Embryonic facial prominence (tissue), 1 donor: ENCODE data around the gene ALG2.
"Not testable (repeated sequence)": the region's sequence is repeated elsewhere in the genome, so short reads cannot be mapped to it uniquely, and the experiment has no call there.

Experiments used
- DNase-seq: peaks from one replicate; pipeline ENCODE4 v3.0.0-alpha.2; 2016; ENCODE audit errors: extremely low spot score

ALG2 gene

GRCh38 chr9:99237849-99238248 lies 16.1 kb upstream of the ALG2 start:
- DNase-seq: not testable (repeated sequence)

- DNase-seq: no peak
Observed at GRCh38 chr9:99237356-99237755, 15.6 kb upstream of the ALG2 start.

- DNase-seq: no peak
Observed at GRCh38 chr9:99235926-99236634, 14.3 kb upstream of the ALG2 start.

- no peak for DNase-seq
Observed at GRCh38 chr9:99235069-99235468, 13.3 kb upstream of the ALG2 start.

GRCh38 chr9:99234618-99235017 lies 12.9 kb upstream of the ALG2 start:
- no peak for DNase-seq

- DNase-seq: no peak
Observed at GRCh38 chr9:99231711-99232110, 10.0 kb upstream of the ALG2 start.

- DNase-seq: no peak
Observed at GRCh38 chr9:99230206-99230605, 8.5 kb upstream of the ALG2 start.

GRCh38 chr9:99226054-99226453 lies 4.3 kb upstream of the ALG2 start:
- DNase-seq: no peak

- no peak for DNase-seq
Observed at GRCh38 chr9:99224445-99224844, 2.7 kb upstream of the ALG2 start.

- no peak for DNase-seq
Observed at GRCh38 chr9:99222416-99223270, 901 bp upstream of the ALG2 start.

GRCh38 chr9:99221266-99221620 lies 499 bp downstream of the ALG2 start:
- no peak for DNase-seq

- DNase-seq: no peak
Observed at GRCh38 chr9:99220011-99220410, 1.7 kb downstream of the ALG2 start.

- no peak for DNase-seq
Observed at GRCh38 chr9:99216073-99216472, 5.7 kb downstream of the ALG2 start.

GRCh38 chr9:99213197-99213596 lies 8.5 kb downstream of the ALG2 start:
- DNase-seq: no peak

- no peak for DNase-seq
Observed at GRCh38 chr9:99211746-99212145, 10.0 kb downstream of the ALG2 start.

- DNase-seq: no peak
Observed at GRCh38 chr9:99210572-99210971, 11.2 kb downstream of the ALG2 start.

- DNase-seq: no peak
Observed at GRCh38 chr9:99201603-99202002, 20.1 kb downstream of the ALG2 start.

GRCh38 chr9:99199938-99200539 lies 21.7 kb downstream of the ALG2 start:
- no peak for DNase-seq

GRCh38 chr9:99197987-99198386 lies 23.8 kb downstream of the ALG2 start:
- DNase-seq: no peak

GRCh38 chr9:99197124-99197630 lies 24.6 kb downstream of the ALG2 start:
- DNase-seq: no peak

GRCh38 chr9:99196484-99196883 lies 25.3 kb downstream of the ALG2 start:
- not testable (repeated sequence) for DNase-seq

GRCh38 chr9:99193466-99193821 lies 28.3 kb downstream of the ALG2 start:
- DNase-seq: no peak
